Activated CD8-positive, alpha-beta memory T cell treated with anti-CD3 and anti-CD28 coated beads for 4 hours (primary cell): ENCODE data around the gene OR10H1.
"Not testable (repeated sequence)": the region's sequence is repeated elsewhere in the genome, so short reads cannot be mapped to it uniquely, and the experiment has no call there.

ENCODE experiments used
- DNase-seq, 2 donors: peaks; one replicate each; pipeline ENCODE4 v3.0.0-alpha.2; 2020; ENCODE audit warnings: low read depth in 2 of 2

Gene OR10H1

DNA sequence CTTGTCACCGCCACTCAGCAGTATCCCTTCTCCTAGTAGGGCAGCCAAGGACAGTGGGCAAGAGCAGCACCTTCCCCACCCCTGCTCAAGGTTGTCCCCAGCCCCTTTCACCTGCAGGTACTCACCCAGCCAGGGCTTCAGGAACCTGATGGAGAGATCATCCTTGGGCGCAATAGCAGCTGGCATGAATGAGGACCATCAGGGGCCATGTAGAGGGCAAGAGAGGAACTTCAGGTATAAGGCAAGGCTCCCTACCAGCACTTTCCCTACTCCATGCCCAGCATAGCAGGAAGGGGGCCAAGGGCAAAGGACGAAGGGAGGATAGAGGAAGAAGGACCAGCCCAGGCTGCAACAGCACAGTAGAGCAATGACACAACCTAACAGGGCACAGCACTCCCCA is 41.3 kb downstream of the OR10H1 start:
- DNase-seq, result not testable (repeated sequence)

DNA sequence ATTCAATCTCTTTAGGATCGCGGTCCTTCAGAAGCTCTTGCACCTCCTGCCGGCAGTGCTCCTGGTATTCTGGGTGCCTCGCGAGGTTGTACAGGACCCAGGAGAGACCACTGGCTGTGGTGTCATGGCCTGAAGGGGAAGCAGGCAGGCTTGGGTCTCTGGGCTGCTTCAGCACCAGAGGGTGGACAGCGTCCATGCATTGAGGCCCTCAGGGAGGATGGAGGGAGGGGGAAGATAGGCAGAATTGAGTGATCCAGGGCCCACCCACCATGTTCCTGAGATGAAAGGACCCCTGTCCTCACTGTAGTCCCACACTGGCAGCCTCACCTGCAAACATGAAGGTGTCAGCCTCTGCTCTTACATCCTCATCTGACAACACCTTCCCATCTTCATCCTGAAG is 45.9 kb downstream of the OR10H1 start:
- no peak for DNase-seq

DNA sequence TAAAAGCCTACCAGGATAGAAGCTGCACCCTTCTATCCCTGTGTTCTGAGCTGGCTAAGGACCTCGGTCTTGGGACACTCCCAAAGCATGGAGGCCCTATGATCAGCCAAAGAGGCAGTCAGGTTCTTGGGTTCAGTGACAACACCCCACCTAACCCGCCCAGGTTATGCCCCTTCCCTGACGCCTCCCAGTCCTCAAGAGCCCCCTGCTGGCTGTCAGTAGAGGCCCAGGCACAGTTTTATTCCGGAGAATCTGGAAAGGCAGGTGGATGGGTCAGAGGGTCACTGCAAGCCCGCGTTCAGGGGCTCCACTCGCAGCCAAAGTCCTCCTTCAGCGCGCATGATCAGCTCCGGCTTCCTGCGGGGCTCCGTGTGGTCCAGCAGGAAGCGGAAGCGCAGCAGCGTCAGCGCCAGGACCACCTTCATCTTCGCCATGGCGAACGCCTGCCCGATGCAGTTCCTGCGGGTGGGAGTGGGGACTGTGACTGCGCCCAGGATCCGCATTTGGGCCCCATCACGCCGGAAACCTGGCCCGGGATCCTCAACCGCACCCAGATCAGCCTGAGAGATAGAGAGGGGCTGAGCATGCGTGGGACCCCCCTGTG is 55.4 kb downstream of the OR10H1 start:
- no peak for DNase-seq

DNA sequence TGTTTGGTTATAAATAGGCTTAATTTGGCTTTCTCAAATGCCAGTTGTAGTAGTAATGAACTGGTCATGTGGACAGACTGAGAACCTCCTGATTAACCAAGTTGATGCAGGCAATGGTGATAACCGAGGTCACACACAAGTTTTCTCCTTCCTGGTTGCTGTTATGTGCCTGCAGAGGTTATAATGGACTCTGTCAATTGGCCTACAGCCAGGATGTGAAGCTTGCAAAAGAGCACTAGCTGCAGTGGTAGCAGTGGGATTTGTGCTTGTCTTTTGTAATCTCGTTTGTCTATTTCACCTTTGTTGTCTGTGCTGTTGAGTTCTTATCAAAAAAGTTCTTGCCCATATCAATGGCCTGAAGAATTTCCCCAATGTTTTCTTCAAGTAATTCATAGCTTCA is 57.1 kb downstream of the OR10H1 start:
- DNase-seq, result no peak
